Peyer's patch (tissue), 4 donors: ENCODE data around the gene POMT1. TPM values are rescaled to one million over a fixed set of nuclear protein-coding genes. Genes with fewer than 3 reads are reported as not detected.

ENCODE experiments used
- DNase-seq, 3 donors: peaks; one replicate each; pipeline ENCODE4 v3.0.0-alpha.2; 2017 to 2019
- H3K27ac ChIP-seq, 4 donors: fragments of 200-600 bp; sonication (generic); one replicate each; pipeline ENCODE4 v1.5.1; 2016 to 2019
- H3K27me3 ChIP-seq, 2 donors: fragments of 200-600 bp; sonication (generic); one replicate each; pipeline ENCODE4 v1.5.1; 2019
- H3K36me3 ChIP-seq, 3 donors: fragments of 200-600 bp; sonication (generic); one replicate each; pipeline ENCODE4 v1.5.1; 2016 to 2019
- H3K4me1 ChIP-seq, 4 donors: fragments of 200-600 bp; sonication (generic); one replicate each; pipeline ENCODE4 v1.5.1; 2016 to 2019
- H3K4me3 ChIP-seq, 4 donors: fragments of 200-600 bp; sonication (generic); 1 replicate in 3 of 4; 2 replicates in 1 of 4; pipeline ENCODE4 v1.5.1; 2016 to 2019; ENCODE audit warnings: mild to moderate bottlenecking in 1 of 4
- H3K9me3 ChIP-seq, 4 donors: fragments of 200-600 bp; sonication (generic); one replicate each; pipeline ENCODE4 v1.5.1; 2016 to 2019; ENCODE audit warnings: mild to moderate bottlenecking in 1 of 4
- POLR2A ChIP-seq, 2 donors: fragments of 450-650 bp; IDR thresholded peaks; one replicate each; pipeline ENCODE4 v1.5.1; 2017; ENCODE audit warnings: antibody characterized with exemption in 2 of 2, mild to moderate bottlenecking in 2 of 2, moderate library complexity in 2 of 2
- total RNA-seq, 4 donors: library from RNA; depleted of rRNA; stranded (reverse); fragments of >200 nt; gene quantifications; one replicate each; pipeline ENCODE4 v1.1.0, GENCODE V29; 2016
- TF ChIP-seq, protein P1 (sequence below), 6 experiments: fragments of 450-650 bp in 4 of 6; fragments of 200-600 bp in 2 of 6; sonication (generic) in 1 of 6; IDR thresholded peaks; one replicate each; pipeline ENCODE4 v1.5.1; 2017 to 2019; ENCODE audit warnings: antibody characterized with exemption in 6 of 6, mild to moderate bottlenecking in 3 of 6, moderate library complexity in 1 of 6

Gene POMT1
- total RNA-seq, 4 donors from 2014 or later, result 37.1 to 94.8 (median 46.1) TPM

DNA sequence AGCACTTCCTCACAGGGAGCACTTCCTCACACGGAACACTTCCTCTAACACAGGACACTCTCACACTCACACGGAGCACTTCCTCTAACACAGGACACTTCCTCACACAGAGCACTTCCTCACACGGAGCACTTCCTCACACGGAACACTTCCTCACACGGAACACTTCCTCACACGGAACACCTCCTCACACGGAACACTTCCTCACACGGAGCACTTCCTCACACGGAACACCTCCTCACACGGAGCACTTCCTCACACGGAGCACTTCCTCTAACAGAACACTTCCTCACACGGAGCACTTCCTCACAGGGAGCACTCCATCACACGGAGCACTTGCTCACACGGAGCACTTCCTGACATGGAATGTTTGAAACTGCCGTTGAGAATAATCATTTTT, 13.4 kb downstream of the POMT1 start:
- H3K36me3 ChIP-seq, result peaks cover 0 to 88% (median 0%) of the 10 kb centered on the region in 3 donors

DNA sequence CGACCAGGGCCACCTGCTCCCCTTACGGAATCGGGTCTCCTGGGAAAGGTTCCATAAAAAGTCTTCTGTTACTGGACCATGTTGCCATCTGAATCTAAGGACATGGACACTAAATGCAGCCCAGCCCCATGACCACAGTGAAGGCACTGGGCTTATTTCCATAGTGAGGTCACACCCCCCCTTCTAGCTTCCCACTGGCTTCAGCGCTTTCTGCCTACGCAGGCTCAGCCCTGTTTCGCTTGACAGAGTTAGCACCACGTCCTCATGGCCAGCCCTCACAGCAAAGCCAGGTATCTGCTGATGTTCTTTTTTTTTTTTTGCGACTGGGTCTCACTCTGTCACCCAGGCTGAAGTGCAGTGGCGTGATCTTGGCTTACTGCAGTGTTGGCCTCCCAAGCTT, 14.2 kb downstream of the POMT1 start:
- no peaks in the 10 kb centered on the region for H3K27me3 ChIP-seq
- DNase-seq, result no peak
- no peaks in the 10 kb centered on the region for H3K9me3 ChIP-seq
- TF ChIP-seq, protein P1, sequence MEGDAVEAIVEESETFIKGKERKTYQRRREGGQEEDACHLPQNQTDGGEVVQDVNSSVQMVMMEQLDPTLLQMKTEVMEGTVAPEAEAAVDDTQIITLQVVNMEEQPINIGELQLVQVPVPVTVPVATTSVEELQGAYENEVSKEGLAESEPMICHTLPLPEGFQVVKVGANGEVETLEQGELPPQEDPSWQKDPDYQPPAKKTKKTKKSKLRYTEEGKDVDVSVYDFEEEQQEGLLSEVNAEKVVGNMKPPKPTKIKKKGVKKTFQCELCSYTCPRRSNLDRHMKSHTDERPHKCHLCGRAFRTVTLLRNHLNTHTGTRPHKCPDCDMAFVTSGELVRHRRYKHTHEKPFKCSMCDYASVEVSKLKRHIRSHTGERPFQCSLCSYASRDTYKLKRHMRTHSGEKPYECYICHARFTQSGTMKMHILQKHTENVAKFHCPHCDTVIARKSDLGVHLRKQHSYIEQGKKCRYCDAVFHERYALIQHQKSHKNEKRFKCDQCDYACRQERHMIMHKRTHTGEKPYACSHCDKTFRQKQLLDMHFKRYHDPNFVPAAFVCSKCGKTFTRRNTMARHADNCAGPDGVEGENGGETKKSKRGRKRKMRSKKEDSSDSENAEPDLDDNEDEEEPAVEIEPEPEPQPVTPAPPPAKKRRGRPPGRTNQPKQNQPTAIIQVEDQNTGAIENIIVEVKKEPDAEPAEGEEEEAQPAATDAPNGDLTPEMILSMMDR (IDR thresholded peaks at IDR 0.05), result no peak
- no peak for TF ChIP-seq POLR2A (IDR thresholded peaks at IDR 0.05)
- peaks cover 0 to 89% (median 0%) of the 10 kb centered on the region in 3 donors for H3K36me3 ChIP-seq
- H3K27ac ChIP-seq, result no peak overlapping the region
- no peak overlapping the region for H3K4me3 ChIP-seq
- H3K4me1 ChIP-seq, result no peaks in the 10 kb centered on the region

More for the DNA sequence above, 13.4 kb downstream of the POMT1 start:
- no peaks in the 10 kb centered on the region for H3K4me1 ChIP-seq
- H3K9me3 ChIP-seq, result no peaks in the 10 kb centered on the region
- no peak for DNase-seq
- no peak overlapping the region for H3K27ac ChIP-seq
- H3K4me3 ChIP-seq, result no peak overlapping the region
- no peaks in the 10 kb centered on the region for H3K27me3 ChIP-seq
- TF ChIP-seq POLR2A (IDR thresholded peaks at IDR 0.05), result no peak
- TF ChIP-seq, protein P1 (IDR thresholded peaks at IDR 0.05), result no peak

DNA sequence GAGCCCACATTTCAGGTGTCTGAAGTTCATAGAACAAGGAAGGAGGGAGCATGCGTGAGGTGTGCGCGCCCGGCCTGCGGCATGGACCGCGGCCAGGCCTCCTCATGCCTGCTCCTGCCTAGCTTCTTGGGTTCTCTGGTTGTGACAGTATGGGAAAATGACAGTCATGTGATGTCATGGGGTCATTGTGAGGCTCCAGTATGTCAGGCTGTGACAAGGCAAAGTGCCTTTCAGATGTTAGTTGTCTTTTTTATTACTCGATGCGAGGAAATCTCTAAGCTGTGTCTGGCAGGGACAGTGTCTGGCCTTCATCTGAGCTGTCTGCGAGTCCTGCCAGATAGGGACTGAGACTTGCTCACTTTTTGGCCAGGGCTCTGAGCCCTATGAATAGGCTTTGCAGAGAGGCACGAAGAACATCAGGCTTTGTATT, 15.1 kb downstream of the POMT1 start:
- Histone ChIP-seq H3K4me1 (no peaks in the 10 kb centered on the region), H3K36me3 (peaks cover 0 to 89% (median 0%) of the 10 kb centered on the region in 3 donors), H3K27me3 (no peaks in the 10 kb centered on the region), H3K4me3 (no peak overlapping the region), H3K9me3 (no peaks in the 10 kb centered on the region), H3K27ac (no peak overlapping the region)
- DNase-seq, result no peak
- TF ChIP-seq, protein P1 (IDR thresholded peaks at IDR 0.05), result no peak
- no peak for TF ChIP-seq POLR2A (IDR thresholded peaks at IDR 0.05)

DNA sequence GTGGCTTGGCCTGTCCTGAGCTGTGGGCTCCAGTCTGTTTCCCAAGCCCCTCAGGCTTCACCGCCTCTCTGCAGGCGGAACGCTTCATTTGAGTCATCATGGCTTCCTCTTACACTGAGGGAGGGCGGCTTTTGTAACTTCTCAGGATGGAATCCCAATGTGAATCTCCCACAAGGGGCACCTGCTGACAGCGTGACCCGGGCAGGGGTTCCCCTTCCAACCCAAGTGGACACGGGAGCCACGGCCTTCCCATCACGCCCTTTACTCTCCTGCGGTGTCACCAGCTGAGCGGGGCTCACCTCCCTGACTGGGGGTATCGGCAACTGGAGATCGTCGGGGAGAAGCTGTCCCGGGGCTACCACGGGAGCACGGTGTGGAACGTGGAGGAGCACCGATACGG, 15.8 kb downstream of the POMT1 start:
- TF ChIP-seq, protein P1 (IDR thresholded peaks at IDR 0.05), result no peak
- no peak for TF ChIP-seq POLR2A (IDR thresholded peaks at IDR 0.05)
- Histone ChIP-seq H3K4me3 (no peak overlapping the region), H3K4me1 (no peaks in the 10 kb centered on the region), H3K36me3 (peaks cover 0 to 90% (median 0%) of the 10 kb centered on the region in 3 donors), H3K27ac (no peak overlapping the region), H3K9me3 (no peaks in the 10 kb centered on the region), H3K27me3 (no peaks in the 10 kb centered on the region)
- no peak for DNase-seq

DNA sequence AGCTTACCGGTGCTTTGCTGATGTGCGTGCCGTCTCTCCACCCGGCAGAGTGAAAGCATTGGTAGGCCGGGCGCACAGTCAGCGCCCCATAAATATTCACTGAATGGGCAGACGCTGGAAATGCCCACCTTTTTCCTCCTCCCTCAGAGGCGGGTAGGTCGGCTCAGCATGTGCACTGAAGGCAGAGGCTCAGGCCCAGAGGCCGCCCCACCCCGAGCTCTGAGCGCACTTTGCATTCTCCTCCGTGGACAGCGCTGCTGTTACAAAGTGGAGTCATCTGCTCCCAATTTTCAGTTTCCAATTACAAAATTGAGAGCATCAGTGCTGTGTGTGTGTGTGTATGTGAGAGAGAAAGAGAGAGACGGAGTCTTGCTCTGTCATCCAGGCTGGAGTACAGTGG, 17.8 kb downstream of the POMT1 start:
- no peaks in the 10 kb centered on the region for H3K9me3 ChIP-seq
- no peaks in the 10 kb centered on the region for H3K27me3 ChIP-seq
- no peak for DNase-seq
- no peak overlapping the region for H3K4me3 ChIP-seq
- no peaks in the 10 kb centered on the region for H3K4me1 ChIP-seq
- H3K36me3 ChIP-seq, result peaks cover 0 to 93% (median 0%) of the 10 kb centered on the region in 3 donors
- H3K27ac ChIP-seq, result no peak overlapping the region
- no peak for TF ChIP-seq POLR2A (IDR thresholded peaks at IDR 0.05)
- TF ChIP-seq, protein P1 (IDR thresholded peaks at IDR 0.05), result no peak

DNA sequence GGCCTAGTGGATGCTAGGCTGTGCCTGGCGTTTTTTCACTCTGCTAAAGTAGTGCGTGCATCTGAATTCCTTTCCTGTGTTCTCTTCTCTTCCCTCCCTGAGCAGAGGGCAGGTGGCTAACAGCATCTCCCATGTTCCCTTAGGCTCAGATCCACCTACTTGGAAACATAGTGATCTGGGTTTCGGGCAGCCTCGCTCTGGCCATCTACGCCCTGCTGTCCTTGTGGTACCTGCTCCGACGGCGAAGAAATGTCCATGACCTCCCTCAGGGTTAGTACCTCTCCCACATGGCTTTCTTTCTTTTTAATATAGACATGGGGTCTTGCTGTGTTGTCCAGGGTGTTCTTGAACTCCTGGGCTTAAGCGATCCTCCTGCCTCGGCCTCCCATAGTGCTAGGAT, 18.5 kb downstream of the POMT1 start:
- H3K4me1 ChIP-seq, result no peaks in the 10 kb centered on the region
- H3K27me3 ChIP-seq, result no peaks in the 10 kb centered on the region
- TF ChIP-seq POLR2A (IDR thresholded peaks at IDR 0.05), result no peak
- TF ChIP-seq, protein P1 (IDR thresholded peaks at IDR 0.05), result no peak
- peaks cover 0 to 93% (median 0%) of the 10 kb centered on the region in 3 donors for H3K36me3 ChIP-seq
- H3K4me3 ChIP-seq, result no peak overlapping the region
- H3K27ac ChIP-seq, result no peak overlapping the region
- H3K9me3 ChIP-seq, result no peaks in the 10 kb centered on the region
- no peak for DNase-seq
